Colonic mucosa (tissue), 4 donors: ENCODE results near the gene TCF7L2. TPM values are rescaled to one million over a fixed set of nuclear protein-coding genes. Genes with fewer than 3 reads are reported as not detected.
A peak's percentile ranks its signal among the peaks of the same experiment; 100 is the strongest.

Experiments
- DNase-seq: peaks from one replicate; pipeline ENCODE4 v3.0.0-alpha.2; 2020
- H3K27ac ChIP-seq: fragments of 200-600 bp; one replicate; pipeline ENCODE4 v1.8.0; 2021
- H3K27me3 ChIP-seq: fragments of 200-600 bp; one replicate; pipeline ENCODE4 v1.8.0; 2021
- H3K36me3 ChIP-seq: fragments of 200-600 bp; one replicate; pipeline ENCODE4 v1.8.0; 2021
- H3K4me1 ChIP-seq: fragments of 200-600 bp; one replicate; pipeline ENCODE4 v1.8.0; 2021; ENCODE audit warnings: mild to moderate bottlenecking
- H3K4me3 ChIP-seq: fragments of 200-600 bp; one replicate; pipeline ENCODE4 v1.8.0; 2021
- H3K9ac ChIP-seq, 2 donors: one replicate each; pipeline ENCODE4 v1.7.0; 2013; ENCODE audit warnings: control low read depth in 2 of 2, low read depth in 2 of 2, low read length in 2 of 2
- H3K9me3 ChIP-seq: fragments of 200-600 bp; one replicate; pipeline ENCODE4 v1.8.0; 2021
- intact Hi-C: fragments of 100-400 bp; cut with DNase I; formaldehyde crosslinking; loops from one replicate; pipeline ENCODE4 v1.14.1; 2022
- total RNA-seq, 2 donors: library from RNA; stranded (reverse); fragmentation: NEBNext Ultra II Directional in 1 of 2; extraction: Animal tissue kit (Norgen Biotek cat#: 25700) in 1 of 2; gene quantifications; one replicate each; pipeline ENCODE4 v1.2.1, GENCODE V29; 2021
- TF ChIP-seq, protein P1 (sequence below): fragments of 200-600 bp; IDR thresholded peaks from one replicate; pipeline ENCODE4 v1.8.0; 2022; ENCODE audit warnings: antibody characterized with exemption, mild to moderate bottlenecking
- donor health status: healthy.
- donor health status: DM: no; HTN: no; CAD: no.
- donor health status: DM: no; HTN: no; CAD: no.

Gene TCF7L2
- total RNA-seq, 2 donors from 2014 or later = 65.1 to 98.9 TPM

DNA sequence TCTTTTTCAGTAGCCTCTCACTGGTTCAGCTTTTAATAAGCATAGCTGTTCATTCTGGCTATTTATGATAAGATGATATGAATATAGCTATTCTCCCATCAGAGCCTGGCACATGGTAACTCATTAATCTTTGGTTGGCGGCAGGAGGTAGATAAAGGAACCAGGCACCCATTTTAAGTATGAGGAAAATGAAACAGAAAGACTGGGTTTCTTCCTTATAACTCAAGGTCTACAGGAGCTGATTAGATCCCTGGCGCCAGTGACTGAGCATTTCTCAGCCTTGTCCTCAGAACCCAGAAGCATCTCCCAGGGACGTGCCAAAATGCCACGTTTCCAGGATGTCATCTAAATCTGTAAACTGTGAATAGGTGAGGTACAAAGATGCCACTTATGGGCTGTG lies 141.9 kb downstream of the TCF7L2 start:
- intact Hi-C loops = loop anchor here (10.0 kb wide), 1 partner anchor 137 kb away; the partner anchor contains the start of gene TCF7L2
- no peaks in the 10 kb centered on the region for H3K9me3 ChIP-seq
- H3K36me3 ChIP-seq = no peaks in the 10 kb centered on the region
- H3K4me1 ChIP-seq = peaks cover 21% of the 10 kb centered on the region
- peak overlapping the region; percentile 19 to 44 for H3K9ac ChIP-seq
- TF ChIP-seq, protein P1, sequence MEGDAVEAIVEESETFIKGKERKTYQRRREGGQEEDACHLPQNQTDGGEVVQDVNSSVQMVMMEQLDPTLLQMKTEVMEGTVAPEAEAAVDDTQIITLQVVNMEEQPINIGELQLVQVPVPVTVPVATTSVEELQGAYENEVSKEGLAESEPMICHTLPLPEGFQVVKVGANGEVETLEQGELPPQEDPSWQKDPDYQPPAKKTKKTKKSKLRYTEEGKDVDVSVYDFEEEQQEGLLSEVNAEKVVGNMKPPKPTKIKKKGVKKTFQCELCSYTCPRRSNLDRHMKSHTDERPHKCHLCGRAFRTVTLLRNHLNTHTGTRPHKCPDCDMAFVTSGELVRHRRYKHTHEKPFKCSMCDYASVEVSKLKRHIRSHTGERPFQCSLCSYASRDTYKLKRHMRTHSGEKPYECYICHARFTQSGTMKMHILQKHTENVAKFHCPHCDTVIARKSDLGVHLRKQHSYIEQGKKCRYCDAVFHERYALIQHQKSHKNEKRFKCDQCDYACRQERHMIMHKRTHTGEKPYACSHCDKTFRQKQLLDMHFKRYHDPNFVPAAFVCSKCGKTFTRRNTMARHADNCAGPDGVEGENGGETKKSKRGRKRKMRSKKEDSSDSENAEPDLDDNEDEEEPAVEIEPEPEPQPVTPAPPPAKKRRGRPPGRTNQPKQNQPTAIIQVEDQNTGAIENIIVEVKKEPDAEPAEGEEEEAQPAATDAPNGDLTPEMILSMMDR = no peak
- no peak overlapping the region for H3K4me3 ChIP-seq
- peak overlapping the region; percentile 76 for H3K27ac ChIP-seq
- no peaks in the 10 kb centered on the region for H3K27me3 ChIP-seq
- DNase-seq = peak; percentile 62

DNA sequence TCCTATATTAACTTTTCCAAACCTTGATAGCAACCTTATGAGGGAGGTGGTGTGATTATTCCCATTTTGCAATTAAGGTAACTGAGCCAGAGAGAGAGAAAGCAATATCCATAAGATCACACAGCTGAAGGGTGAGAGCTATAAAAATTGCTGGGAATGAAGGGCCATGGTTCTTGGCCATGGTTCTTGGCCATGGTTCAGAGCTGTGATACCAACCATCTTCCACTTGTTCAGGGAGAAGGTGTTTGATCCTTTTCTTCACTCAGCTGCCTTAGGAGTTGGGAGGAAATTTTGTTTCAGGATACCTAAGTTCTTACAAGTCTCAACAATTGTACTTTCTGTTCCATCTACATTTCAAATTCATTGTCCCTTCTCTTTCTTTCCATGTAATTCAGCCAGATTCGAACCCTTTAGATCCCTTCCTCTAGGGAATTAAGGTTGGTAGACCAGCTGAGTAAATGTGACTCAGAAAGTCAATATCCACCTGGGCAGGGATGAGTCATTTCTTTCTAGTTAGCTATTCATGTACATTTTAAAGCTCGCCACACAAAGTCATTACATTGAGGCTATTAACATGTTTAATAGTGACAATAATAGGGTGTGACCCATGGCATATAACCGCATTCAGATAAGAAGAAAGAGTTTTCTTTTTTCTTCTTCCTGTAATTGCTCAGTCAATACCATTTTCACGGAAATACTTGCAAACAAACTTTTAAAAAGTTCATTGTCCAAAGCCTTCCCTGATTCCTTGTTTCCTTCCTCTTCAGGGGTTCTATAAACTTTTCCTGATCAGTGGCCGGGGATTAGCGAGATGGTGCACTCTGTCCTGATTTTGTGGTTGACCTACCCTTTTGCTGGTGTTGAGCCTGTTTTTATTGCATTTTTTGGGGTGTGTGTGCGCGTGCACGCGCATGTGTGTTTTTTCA lies 143.4 kb downstream of the TCF7L2 start:
- Histone ChIP-seq H3K9ac (peak overlapping the region in 1 of 2 donors; percentile 60), H3K4me1 (peaks cover 17% of the 10 kb centered on the region), H3K36me3 (no peaks in the 10 kb centered on the region), H3K9me3 (no peaks in the 10 kb centered on the region), H3K27ac (peak overlapping the region; percentile 76), H3K4me3 (no peak overlapping the region), H3K27me3 (no peaks in the 10 kb centered on the region)
- intact Hi-C loops = loop anchor here (10.0 kb wide), 1 partner anchor 139 kb away; the partner anchor contains the start of gene TCF7L2
- peak; percentile 58 for DNase-seq
- TF ChIP-seq, protein P1 = no peak

- no peak overlapping the region for H3K4me3 ChIP-seq
- no peak for DNase-seq
- intact Hi-C loops = loop anchor here (10.0 kb wide), 1 partner anchor 139 kb away; the partner anchor contains the start of gene TCF7L2
- H3K4me1 ChIP-seq = peaks cover 17% of the 10 kb centered on the region
- H3K36me3 ChIP-seq = no peaks in the 10 kb centered on the region
- H3K27ac ChIP-seq = peak overlapping the region; percentile 61
- no peak overlapping the region for H3K9ac ChIP-seq
- H3K9me3 ChIP-seq = no peaks in the 10 kb centered on the region
- H3K27me3 ChIP-seq = no peaks in the 10 kb centered on the region
- TF ChIP-seq, protein P1 = no peak
Observed at GRCh38 chr10:113094114-113094486, 144.1 kb downstream of the TCF7L2 start.

GRCh38 chr10:113095419-113096127 lies 145.5 kb downstream of the TCF7L2 start:
- H3K9me3 ChIP-seq = no peaks in the 10 kb centered on the region
- no peak for DNase-seq
- H3K27me3 ChIP-seq = no peaks in the 10 kb centered on the region
- H3K27ac ChIP-seq = peak overlapping the region; percentile 25
- intact Hi-C loops = loop anchor here (10.0 kb wide), 1 partner anchor 141 kb away; the partner anchor contains the start of gene TCF7L2
- no peak overlapping the region for H3K9ac ChIP-seq
- TF ChIP-seq, protein P1 = no peak
- no peaks in the 10 kb centered on the region for H3K36me3 ChIP-seq
- H3K4me1 ChIP-seq = peaks cover 15% of the 10 kb centered on the region
- H3K4me3 ChIP-seq = no peak overlapping the region
